ENCODE results near the gene MALSU1. TPM values are rescaled to one million over a fixed set of nuclear protein-coding genes. Genes with fewer than 3 reads are reported as not detected.

Gene MALSU1
- 58.5 and 92.1 TPM in 2 replicates for total RNA-seq

GRCh38 chr7:23298885-23299769 lies at the start of gene MALSU1:
TSS of gene MALSU1 (plus strand) at chr7:23299339. CDS start at chr7:23299353, 14 bp downstream.

Other genes starting within 250 kb of the MALSU1 start
- 24.8 and 27.9 TPM in 2 replicates for gene KLHL7, start 193.6 kb upstream of the MALSU1 start, total RNA-seq
- 27.1 and 41.1 TPM in 2 replicates for gene NUP42, start 117.3 kb upstream of the MALSU1 start, total RNA-seq
- 0.27 and 0.47 TPM in 2 replicates for gene GPNMB, start 52.6 kb upstream of the MALSU1 start, total RNA-seq
- gene IGF2BP3, start 171.2 kb downstream of the MALSU1 start, total RNA-seq: 58.2 and 110 TPM in 2 replicates
- gene TRA2A, start 232.6 kb downstream of the MALSU1 start, total RNA-seq: 36.0 and 44.9 TPM in 2 replicates

Measured in endothelial cell of coronary artery (primary cell).